Omental fat pad (tissue), 4 donors: Measurements from ENCODE around the gene LIG4. TPM values are rescaled to one million over a fixed set of nuclear protein-coding genes. Genes with fewer than 3 reads are reported as not detected.

Experiments used
- ATAC-seq: fragments of 150-250 bp; one replicate; pipeline ENCODE4 v1.9.1; 2016; ENCODE audit warnings: mild to moderate bottlenecking, moderate library complexity; ENCODE audit not compliant: low FRiP score
- DNase-seq: peaks from one replicate; pipeline ENCODE4 v3.0.0-alpha.2; 2019; ENCODE audit warnings: low spot score
- total RNA-seq, 4 donors: library from RNA; depleted of rRNA; stranded (reverse); fragments of >200 nt; gene quantifications; one replicate each; pipeline ENCODE4 v1.1.0, GENCODE V29; 2016
- TF ChIP-seq, protein P1 (sequence below), 3 donors: fragments of 450-650 bp; IDR thresholded peaks; one replicate each; pipeline ENCODE4 v1.5.1; 2016 to 2017; ENCODE audit warnings: antibody characterized with exemption in 3 of 3, mild to moderate bottlenecking in 3 of 3, moderate library complexity in 2 of 3

The LIG4 gene
- 10 to 100 TPM in 1 of 4 donors, 1 to 10 TPM in 3; 8.0 to 11.2 (median 9.2) TPM for total RNA-seq

DNA sequence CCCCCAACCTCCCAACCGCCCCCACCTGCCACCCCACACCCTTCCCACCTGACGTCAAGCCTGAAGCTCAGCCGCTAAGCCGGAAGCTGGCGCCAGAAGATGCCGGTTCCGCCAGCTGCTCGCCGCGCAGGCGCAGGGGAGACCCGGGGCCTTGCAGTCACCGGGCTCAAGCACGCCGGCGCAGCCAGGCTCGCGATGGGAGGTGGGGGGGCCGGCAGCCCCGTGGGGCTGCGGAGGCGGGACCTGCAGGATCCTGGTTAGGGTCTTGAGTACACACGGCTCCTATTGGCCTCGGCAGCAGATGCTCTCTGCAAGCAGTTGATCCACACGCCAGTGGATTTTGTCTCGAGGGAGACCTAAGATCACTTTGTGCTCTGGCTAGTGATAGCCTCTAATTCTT lies at the start of gene LIG4:
TSS of gene LIG4 (minus strand) at position 101 of the 400 bp plus-strand sequence. CDS start 4,268 bp downstream, outside the sequence.
- peak; percentile 74 for ATAC-seq
- no peak for DNase-seq
- TF ChIP-seq, protein P1, sequence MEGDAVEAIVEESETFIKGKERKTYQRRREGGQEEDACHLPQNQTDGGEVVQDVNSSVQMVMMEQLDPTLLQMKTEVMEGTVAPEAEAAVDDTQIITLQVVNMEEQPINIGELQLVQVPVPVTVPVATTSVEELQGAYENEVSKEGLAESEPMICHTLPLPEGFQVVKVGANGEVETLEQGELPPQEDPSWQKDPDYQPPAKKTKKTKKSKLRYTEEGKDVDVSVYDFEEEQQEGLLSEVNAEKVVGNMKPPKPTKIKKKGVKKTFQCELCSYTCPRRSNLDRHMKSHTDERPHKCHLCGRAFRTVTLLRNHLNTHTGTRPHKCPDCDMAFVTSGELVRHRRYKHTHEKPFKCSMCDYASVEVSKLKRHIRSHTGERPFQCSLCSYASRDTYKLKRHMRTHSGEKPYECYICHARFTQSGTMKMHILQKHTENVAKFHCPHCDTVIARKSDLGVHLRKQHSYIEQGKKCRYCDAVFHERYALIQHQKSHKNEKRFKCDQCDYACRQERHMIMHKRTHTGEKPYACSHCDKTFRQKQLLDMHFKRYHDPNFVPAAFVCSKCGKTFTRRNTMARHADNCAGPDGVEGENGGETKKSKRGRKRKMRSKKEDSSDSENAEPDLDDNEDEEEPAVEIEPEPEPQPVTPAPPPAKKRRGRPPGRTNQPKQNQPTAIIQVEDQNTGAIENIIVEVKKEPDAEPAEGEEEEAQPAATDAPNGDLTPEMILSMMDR (IDR thresholded peaks at IDR 0.05), result no peak

DNA sequence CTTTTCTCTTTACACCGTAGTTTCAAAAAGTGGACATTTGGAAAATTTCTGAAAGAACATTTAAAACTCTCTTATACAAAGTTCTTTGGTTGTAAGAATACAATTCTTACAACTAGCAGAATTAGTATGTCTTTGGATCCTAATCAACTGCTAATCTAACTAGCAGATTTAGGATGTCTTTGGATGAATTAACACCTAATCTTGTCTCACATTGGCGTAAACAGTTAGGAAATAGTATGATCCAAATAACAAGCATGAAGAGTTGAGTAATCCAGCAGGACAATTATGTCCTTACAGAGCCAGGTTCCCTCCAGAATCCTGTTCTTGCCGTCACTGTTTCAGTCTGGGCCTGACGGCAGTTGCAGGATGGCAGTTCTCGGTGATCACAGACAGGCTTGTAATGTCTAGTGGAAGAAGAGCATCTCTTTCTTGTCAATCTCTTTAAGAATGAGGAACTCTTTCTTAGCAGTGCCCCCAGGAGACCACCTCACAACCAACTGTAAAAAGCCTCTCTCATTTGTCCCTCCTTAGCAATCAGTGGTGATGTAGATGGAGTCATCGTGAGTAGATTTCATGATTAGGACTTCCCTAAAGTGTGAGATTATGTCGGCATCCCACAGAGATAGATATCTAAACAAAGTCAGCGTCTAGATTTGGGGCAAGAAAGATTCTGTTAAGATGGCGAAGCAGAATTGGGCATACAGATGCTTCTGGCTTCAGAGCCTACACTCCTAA lies 48.5 kb upstream of the LIG4 start:
- ATAC-seq, result no peak
- no peak for DNase-seq
- TF ChIP-seq, protein P1 (IDR thresholded peaks at IDR 0.05), result no peak

DNA sequence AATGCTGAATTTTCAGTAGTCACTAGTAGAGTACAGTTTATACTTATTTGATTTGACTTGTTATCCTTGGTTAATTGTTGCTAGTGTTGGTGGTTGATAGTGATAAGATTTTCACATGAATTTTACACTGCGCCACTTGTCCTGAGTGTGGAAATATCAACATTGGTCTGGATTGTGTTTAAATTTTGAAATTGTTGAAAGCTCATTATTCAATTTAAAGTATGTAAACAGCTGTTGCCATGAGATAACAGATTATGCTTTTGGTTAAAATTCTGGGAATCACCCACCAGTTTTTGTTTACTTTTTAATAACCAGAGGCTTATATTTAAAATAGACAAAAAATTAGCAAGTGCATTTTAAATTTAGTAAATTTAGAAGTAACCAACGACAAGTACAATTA lies 41.9 kb upstream of the LIG4 start:
- ATAC-seq, result no peak
- TF ChIP-seq, protein P1 (IDR thresholded peaks at IDR 0.05), result no peak
- no peak for DNase-seq

DNA sequence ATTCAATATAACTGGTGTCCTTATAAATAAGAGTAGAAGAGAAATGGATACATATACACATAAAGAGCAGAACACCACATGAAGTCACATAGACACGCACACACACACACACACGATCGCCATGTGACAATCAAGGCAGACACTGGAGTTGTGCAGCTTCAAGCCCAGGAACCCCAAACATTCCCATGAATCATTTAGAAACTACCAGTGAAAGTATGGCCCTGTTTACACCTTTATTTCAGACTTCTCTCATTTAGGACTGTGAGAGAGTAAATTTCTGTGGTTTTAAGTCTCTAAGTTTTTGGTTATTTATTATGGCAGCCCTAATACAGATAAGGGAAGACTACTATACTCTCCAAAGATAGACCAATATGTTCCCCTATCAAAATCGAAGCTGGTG lies 33.8 kb upstream of the LIG4 start:
- no peak for DNase-seq
- TF ChIP-seq, protein P1 (IDR thresholded peaks at IDR 0.05), result no peak

DNA sequence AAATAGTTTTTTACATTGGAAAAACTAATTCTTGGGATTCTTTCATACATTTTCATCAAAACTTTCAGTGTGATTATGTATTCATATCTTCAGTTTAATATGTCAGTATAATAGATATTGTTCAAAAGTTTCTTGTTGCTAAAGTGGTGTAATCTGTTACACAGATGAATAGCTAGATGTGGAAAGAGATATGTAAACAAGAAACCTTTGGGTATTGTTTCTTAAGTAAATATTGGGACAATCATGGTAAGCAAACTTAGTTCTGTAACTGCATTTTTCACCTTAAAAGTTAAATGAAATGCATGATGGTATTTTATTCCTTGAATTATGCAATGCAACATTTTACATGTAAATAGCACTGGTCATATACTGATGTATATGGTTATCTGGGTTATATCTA lies 15.0 kb upstream of the LIG4 start:
- TF ChIP-seq, protein P1 (IDR thresholded peaks at IDR 0.05), result no peak
- ATAC-seq (no peak), DNase-seq (no peak)

More for the DNA sequence above, 33.8 kb upstream of the LIG4 start:
- no peak for ATAC-seq

DNA sequence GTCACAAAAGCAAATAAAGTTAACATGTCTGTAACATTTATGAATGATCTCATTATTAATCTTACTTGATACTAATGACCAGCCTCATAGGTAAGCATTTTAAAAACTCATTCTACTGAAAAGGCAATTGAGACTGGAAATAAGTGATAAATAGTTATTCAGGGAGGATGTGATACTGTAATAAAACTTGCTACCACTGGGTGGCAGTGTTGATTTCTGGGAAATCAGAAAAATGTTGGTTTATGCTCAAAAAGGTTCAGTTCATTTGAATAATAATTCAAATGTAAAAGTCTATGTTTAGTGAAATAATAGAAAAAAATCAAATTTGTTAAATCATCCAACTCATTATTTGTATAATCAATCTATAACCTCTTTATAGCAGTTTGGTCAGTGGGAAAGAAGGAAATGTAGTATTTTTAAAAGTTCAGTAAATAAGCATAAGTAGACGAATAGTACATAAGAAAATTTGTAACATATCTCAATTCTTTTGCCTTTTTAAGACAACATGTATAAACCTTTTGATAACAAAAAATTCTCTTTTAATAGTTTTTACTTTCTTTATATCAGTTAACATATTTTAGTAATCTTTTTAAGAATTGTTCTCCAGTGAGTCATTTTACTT lies 12.4 kb upstream of the LIG4 start:
- ATAC-seq (no peak), DNase-seq (no peak)
- TF ChIP-seq, protein P1 (IDR thresholded peaks at IDR 0.05), result peak in 1 of 3 donors; percentile 22

DNA sequence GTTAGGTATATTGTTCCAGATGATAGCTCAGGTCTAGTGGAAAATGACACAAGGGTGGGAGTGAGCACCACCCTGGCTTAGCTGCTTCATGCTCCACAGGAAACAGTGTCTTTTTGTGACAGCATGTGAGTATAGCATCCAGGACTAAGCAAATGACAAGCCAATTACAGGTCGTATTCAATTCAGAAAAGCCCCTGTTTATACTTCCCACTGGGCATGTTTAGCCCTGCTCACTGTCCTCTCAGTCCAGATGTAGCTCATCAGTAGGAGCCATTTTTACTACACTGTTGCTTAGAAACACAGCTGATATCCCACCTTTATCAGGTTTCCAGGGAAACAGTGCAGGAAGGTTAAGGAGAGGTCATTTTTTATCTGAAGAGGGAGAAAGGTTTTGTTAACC lies 10.8 kb upstream of the LIG4 start:
- TF ChIP-seq, protein P1 (IDR thresholded peaks at IDR 0.05), result no peak
- DNase-seq, result no peak
- ATAC-seq, result peak; percentile 51
